ENCODE data around the gene NCKAP5. TPM values are rescaled to one million over a fixed set of nuclear protein-coding genes. Genes with fewer than 3 reads are reported as not detected.

Gene NCKAP5
- total RNA-seq, 1 donor from 2014 or later, result 0.26 TPM

DNA sequence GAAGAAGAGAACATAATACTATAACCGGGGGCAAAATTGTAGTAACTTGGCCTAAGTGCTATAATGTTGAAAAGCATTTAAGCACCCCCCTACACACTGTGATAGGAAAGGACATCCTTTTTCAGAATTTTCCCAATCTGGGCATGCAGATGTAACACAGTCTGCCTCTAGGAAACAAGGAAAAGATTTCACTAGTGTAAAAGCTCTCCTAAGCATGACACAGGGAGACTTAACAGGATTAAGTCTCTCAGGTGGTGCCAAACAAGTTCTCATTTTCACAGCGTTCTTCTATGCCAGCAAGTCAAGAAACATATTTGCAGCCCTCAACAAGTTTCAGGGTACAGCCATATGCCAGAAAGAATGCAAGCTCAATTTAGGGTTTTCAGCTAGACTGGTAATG lies 53.0 kb downstream of the NCKAP5 start:
- no peak for DNase-seq (ENCODE audit: low read depth)
- no peak for FAIRE-seq
- H3K27me3 ChIP-seq (ENCODE audit: control insufficient read depth, insufficient read depth, low read length), result no peaks in the 10 kb centered on the region
- no peaks in the 10 kb centered on the region for H3K36me3 ChIP-seq (ENCODE audit: control insufficient read depth, insufficient read depth, low read length)
- no peak overlapping the region for H3K4me3 ChIP-seq (ENCODE audit: low read depth, low read length)
- no peak for TF ChIP-seq CTCF (IDR thresholded peaks at IDR 0.05; ENCODE audit: insufficient read depth, low read length, severe bottlenecking)

DNA sequence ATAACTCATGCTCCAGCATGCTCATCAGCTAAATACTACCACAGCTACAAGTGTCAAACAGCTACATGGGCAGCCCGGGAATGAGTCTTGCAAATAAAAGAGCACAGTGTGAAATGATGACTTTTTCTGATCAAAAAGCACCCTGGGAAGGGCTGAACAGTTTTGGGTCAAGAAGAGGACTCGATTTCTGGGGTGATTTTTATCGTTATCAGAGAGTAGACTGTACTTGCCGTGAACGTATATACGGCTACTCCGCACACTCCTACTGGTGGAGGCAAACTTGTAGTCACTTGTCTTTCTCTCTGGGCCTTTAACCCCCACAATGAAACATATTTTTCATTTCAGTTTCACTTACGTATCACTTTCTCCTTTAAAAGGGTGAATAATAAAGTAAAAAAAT lies 54.4 kb downstream of the NCKAP5 start:
- TF ChIP-seq CTCF (IDR thresholded peaks at IDR 0.05; ENCODE audit: insufficient read depth, low read length, severe bottlenecking), result no peak
- no peak overlapping the region for H3K4me3 ChIP-seq (ENCODE audit: low read depth, low read length)
- H3K27me3 ChIP-seq (ENCODE audit: control insufficient read depth, insufficient read depth, low read length), result no peaks in the 10 kb centered on the region
- DNase-seq (ENCODE audit: low read depth) (no peak), FAIRE-seq (no peak)
- H3K36me3 ChIP-seq (ENCODE audit: control insufficient read depth, insufficient read depth, low read length), result no peaks in the 10 kb centered on the region

GRCh38 chr2:133512121-133512520 lies 56.1 kb downstream of the NCKAP5 start:
- DNase-seq (ENCODE audit: low read depth) (no peak), FAIRE-seq (no peak)
- no peaks in the 10 kb centered on the region for H3K36me3 ChIP-seq (ENCODE audit: control insufficient read depth, insufficient read depth, low read length)
- no peak for TF ChIP-seq CTCF (IDR thresholded peaks at IDR 0.05; ENCODE audit: insufficient read depth, low read length, severe bottlenecking)
- no peak overlapping the region for H3K4me3 ChIP-seq (ENCODE audit: low read depth, low read length)
- H3K27me3 ChIP-seq (ENCODE audit: control insufficient read depth, insufficient read depth, low read length), result no peaks in the 10 kb centered on the region

DNA sequence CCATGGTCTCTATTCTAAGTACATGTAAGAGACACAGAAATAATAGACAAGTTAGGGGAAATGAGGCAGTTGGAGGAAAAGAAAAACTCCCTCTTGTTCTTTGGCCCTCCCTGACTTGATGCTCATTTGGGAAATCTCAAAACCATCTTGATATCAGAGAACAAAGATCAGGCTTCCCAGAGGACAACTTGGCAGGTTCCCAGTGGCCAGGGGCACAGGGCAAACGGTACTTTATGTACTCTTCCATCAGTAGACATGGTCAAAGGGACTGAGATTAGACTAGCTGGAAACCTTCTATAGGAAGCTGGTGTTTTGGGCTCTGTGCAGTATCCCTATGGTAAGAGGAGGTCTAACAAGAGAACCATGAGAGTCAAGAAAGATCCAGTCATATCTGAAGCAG lies 56.6 kb downstream of the NCKAP5 start:
- FAIRE-seq (no peak), DNase-seq (ENCODE audit: low read depth) (no peak)
- Histone ChIP-seq H3K36me3 (ENCODE audit: control insufficient read depth, insufficient read depth, low read length) (no peaks in the 10 kb centered on the region), H3K4me3 (ENCODE audit: low read depth, low read length) (no peak overlapping the region), H3K27me3 (ENCODE audit: control insufficient read depth, insufficient read depth, low read length) (no peaks in the 10 kb centered on the region)
- TF ChIP-seq CTCF (IDR thresholded peaks at IDR 0.05; ENCODE audit: insufficient read depth, low read length, severe bottlenecking), result no peak

DNA sequence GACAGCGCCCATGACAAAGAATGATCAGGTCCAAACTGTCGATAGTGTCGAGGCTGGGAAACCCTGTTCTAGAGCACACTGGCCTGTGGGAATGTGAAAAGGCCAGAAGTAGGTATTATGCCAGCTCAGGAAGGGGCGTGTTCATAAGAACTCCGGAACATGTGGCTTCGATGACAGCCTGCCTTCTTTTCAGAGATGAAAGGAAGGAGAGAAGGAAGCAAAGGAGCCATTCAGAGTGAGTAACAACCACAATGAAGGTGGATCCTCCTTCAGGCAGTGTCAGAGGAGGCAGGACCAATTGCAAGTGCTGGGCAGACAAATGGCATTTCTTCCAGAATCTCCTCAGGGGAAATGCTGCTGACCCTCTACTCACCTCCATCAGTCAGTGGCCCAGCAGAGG lies 58.5 kb downstream of the NCKAP5 start:
- DNase-seq (ENCODE audit: low read depth), result peak; percentile 57
- no peak for FAIRE-seq

More for the DNA sequence above, 58.5 kb downstream of the NCKAP5 start:
- H3K36me3 ChIP-seq (ENCODE audit: control insufficient read depth, insufficient read depth, low read length), result no peaks in the 10 kb centered on the region
- H3K4me3 ChIP-seq (ENCODE audit: low read depth, low read length), result no peak overlapping the region
- no peak for TF ChIP-seq CTCF (IDR thresholded peaks at IDR 0.05; ENCODE audit: insufficient read depth, low read length, severe bottlenecking)
- H3K27me3 ChIP-seq (ENCODE audit: control insufficient read depth, insufficient read depth, low read length), result no peaks in the 10 kb centered on the region

All from bronchial epithelial cell (primary cell).